Germinal center (tissue), 1 donor: ENCODE results near the gene PEMT.

Experiments used
- DNase-seq: peaks from one replicate; pipeline ENCODE4 v3.0.0; 2012; ENCODE audit warnings: mixed read lengths, low spot score

Gene PEMT

DNA sequence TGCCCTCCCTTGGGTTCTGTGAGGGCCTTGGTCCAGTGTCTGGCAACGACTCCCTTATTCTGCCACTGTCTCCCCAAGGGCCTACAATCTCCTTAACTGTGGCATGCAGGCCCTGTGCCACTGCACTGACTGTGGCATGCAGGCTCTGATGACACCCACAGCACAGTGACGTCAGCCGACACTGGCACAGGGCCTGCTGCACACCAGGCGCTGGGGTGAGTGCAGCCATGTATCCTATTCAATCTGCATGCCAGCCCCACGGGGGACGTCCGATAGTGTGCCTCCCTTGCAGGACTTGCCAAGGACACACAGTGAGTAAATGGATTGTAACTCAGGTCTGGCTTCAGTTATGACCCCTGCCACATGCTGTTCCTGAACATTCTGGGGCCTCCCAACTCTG lies 55.6 kb downstream of the PEMT start:
- no peak for DNase-seq

DNA sequence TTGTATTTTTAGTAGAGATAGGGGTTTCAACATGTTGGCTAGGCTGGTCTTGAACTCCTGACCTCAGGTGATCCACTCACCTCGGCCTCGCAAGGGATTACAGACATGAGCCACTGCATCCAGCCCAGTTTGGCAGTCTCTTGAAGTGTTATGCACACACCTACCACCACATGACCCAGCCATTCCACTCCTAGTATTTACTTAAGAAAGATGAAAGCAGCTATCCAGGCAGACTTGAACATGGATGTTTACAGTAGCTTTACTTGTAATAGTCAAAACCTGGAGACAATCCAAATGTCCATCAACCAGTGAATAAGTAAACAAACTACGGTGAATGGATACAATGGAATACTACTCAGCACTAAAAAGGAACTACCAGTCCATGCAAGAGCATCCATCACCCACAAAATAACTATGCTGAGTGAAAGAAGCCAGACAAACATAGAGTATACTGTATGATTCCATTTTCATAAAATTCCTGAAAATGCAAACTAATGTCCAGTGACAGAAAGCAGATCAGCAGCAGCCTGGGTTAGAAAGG lies 57.5 kb downstream of the PEMT start:
- DNase-seq = no peak

DNA sequence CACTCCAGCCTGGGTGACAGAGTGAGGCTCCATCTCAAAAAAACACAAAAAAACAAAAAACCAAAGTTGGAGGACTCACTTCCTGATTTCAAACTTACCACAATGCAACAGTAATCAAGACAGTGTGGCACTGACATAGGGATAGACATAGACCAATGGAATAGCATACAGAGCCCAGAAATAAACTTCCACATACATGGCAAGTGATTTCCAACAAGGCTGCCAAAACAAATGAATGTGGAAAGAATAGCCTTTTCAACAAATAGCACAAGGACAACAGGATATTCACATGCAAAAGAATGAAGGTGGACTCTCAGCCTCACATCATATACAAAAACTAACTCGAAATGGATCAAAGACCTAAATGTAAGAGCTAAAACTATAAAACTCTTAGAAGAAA lies 58.5 kb downstream of the PEMT start:
- DNase-seq = no peak

DNA sequence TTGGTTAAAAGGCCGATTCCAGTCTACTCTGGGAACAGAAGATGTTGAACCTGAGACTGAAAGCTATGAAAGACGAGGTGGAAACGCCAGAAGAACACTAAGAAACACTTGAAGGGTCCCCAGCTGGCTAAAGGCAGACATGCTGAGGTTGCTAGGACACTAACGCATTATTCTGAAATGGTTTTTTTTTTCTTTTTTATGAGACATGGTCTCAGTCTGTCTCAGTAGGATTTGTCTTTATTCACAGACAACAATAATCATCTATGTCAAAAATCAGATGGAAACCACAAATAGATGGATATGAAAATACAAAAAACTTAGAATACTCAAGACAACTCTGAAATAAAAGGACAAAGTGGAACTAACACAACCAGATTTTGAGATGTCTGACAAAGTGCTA lies 60.4 kb downstream of the PEMT start:
- no peak for DNase-seq

DNA sequence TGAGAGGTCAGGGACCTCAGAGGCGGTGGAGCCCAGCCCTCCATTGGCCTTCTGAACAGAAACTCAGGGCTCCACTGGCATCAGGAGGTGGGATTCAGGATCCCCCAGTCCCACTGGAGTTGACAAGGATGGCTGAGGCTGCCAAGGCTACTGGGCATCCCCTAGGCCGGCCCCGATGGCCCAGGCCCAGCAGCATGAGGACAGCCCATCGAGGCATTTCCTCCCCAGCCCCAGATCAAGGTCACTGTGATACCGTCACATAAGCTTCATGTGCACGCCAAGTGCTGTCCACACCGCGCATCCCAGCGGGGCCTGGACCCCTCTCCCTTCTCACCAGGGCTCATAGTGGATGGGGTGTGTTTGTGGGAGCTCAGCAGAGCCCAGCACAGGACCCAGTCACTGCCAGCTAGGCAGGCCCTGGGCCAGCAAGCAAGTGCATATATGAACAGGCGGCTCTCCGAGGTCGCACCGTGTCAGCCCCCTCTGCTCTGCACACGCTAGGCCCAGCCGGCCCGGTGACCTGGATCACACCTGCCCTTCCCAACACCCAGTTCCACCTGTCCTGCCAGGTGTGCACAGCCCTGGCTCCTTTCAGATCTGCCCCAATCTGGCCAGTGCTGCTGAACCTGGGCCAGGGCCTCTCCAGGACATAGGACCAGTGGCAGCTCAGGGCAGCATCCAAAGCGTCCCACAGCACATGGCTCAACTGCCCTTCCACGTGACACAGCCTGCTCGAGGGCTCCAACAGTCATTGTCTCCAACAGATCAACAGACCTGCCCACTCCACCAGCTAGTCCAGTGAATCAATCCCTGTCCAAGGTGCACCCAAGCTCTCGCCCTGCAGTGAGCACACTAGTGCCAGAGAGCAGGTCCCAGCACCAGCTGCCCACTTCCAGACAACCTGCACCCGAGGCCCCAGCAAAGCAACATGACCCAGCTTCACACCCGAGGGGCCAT lies 62.5 kb downstream of the PEMT start:
- no peak for DNase-seq

- DNase-seq = no peak
Observed at GRCh38 chr17:17527956-17528500, 63.5 kb downstream of the PEMT start.

GRCh38 chr17:17527534-17527933 lies 64.0 kb downstream of the PEMT start:
- no peak for DNase-seq

DNA sequence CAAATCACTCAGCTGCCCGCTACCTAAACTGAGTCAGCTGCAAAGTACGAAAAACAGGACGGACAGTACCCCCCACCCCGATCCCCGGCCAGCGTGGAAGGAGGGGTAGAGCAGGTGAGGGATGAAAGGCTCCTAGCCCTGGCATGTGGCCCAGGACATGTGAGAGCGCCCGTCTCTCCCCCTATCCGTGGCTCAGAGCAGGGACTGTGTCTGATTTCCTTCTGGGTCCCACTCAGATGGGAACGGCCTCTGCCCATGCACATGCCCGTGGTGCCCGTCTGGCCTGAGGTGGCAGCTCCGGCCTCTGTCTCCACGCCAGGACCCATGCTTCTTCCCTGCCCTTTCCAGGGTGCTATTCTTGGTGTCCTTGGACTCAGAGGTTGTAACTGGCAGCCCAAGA lies 65.1 kb downstream of the PEMT start:
- no peak for DNase-seq

DNA sequence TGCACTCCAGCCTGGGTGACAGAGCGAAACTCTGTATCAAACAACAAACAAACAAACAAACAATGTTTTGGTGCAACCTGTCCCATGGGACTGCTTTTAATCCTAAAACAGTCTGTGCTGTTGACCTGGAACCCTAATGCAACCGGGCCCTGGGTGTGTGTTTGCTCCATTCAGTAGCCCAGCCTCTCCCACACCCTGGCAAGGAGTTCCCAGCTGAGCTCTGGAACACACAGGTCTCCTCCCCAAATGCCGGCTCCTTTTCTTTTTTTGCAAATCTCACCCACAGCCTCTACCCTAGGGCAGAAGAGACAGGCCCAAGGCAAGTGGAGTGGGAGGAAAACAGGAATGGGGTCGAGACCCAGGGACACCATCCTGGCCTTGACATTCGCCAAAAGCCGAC lies 65.6 kb downstream of the PEMT start:
- DNase-seq = no peak

DNA sequence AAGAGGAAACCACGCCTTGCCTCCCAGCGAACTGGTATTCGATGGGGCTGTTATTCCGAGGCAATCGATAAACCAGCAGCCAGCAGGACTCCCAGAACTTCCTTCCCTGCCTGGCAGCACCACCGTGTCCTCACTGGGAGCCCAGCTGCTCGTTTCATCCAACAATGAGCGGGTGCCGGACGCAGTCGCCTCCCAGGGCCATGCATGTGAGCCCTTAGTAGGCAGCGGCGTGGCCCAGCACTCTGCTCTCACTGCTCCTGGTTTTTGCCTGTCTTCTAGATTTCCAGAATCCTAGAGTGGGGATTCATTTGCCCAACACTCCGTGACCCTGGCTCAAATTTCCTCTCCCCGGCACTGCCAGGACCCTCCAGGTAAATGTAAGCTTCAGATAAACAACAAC lies 66.2 kb downstream of the PEMT start:
- no peak for DNase-seq

DNA sequence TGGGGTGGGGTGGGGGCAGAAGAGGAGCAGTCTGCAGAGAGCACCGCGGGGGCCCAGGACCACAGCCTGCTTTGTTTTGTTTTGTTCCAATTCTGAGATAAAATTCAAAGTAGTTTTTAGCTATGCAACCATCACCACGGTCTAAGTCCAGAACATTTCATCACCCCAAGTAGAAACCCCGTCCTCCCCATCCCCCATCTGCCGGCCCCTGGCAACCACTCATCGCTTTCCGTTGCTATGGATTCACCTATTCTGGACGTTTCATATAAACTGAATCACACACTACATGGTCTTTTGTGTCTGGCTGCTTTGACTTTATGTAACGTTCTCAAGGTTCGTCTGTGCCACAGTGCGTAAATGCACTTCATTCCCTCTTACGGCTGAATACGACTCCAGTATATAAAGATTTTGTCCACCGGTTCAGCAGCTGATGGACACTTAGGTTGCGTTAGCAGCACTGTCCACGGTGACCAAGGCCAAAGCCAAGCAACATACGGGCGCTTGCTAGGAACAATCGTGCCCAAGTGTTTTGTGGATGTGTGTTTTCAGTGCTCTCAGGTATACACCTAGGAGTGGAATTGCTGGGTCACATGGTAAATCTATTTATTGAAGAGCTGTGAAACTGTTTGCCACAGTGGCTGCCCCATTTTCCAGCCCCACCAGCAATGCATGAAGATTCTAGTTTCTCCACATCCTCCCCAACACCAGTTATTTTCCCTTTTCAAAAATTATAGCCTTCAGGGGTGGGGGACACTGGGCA lies 67.6 kb downstream of the PEMT start:
- DNase-seq = no peak

GRCh38 chr17:17523001-17523730 lies 68.3 kb downstream of the PEMT start:
- DNase-seq = no peak

DNA sequence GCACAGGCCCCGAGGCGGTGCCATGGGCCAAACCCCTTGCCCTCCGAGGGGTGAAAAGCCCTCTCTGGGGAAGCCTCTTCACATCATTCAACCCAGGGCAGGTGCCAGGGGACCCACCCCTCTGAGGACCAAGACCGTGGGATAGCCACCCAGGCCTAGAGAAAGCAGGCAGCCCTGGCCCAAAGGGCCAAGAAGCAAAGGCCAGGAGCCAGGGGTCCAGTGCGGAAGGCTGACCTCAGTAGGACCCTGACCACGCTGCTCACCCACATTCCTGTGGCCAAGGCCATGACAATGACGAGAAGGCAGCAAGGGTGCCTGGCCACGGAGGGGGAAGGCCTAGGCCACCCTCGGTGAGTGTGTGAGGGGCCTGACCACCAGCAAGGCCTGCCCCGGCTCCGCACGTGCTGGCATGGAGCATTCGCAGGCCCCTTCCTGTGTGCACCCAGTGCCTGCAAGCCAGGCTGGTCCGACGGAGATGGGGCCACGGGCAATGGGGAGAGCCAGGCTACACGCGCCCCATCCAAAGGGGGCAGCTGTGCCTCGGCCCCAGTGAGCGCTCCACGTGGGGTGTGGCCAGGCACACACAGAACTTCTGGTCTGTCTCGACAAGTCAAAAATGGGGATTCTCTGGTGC lies 70.8 kb downstream of the PEMT start:
- DNase-seq = no peak

DNA sequence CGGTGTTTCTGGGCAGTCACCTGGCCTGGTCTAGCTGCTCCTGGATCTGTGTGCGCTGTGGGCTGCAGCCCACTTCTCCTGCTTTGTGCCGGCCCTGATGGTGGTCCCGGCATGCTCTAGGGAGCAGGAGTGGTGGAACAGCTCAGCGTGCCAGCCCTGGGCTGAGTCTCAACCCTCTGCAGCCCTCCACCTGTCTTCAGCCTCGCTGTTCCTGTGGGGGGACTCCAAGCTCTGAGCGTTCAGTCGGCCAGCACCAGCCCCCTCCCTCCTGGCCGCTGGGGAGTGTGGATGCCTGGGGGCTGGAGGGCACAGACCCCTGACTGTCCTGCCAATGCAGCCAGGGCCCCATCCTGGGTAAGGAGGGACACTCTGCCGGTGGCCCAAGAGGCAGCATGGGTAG lies 71.6 kb downstream of the PEMT start:
- no peak for DNase-seq

- DNase-seq = no peak
Observed at GRCh38 chr17:17518951-17519350, 72.6 kb downstream of the PEMT start.

DNA sequence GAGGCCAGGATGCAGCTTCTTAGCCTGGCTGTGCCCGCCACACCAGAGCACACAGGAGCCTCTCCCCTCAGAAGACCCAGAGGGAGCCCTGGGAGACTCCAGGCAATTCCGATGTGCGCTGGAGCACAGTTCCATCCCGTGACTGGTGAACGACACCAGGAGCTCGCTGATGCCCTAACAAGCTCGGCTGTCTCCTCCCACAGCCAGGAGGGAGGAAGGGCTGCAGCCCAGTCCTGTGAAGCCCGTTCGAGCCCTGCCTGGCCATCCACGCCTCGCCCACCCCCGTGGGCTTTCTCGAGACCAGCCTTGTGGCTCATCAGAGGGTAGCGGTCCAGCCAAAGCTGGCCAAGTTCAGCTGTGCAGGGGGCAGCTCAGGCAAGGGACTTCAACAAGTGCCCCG lies 73.5 kb downstream of the PEMT start:
- no peak for DNase-seq

- no peak for DNase-seq
Observed at GRCh38 chr17:17516941-17517720, 74.4 kb downstream of the PEMT start.

- no peak for DNase-seq
Observed at GRCh38 chr17:17515934-17516930, 75.3 kb downstream of the PEMT start.
